ENCODE results near the gene NBAS.
"Not testable (repeated sequence)": the region's sequence is repeated elsewhere in the genome, so short reads cannot be mapped to it uniquely, and the experiment has no call there.

Gene NBAS

GRCh38 chr2:15250946-15251345 lies 310.2 kb downstream of the NBAS start:
- DNase-seq, result not testable (repeated sequence)

- no peak for DNase-seq
Measured at GRCh38 chr2:15246870-15247269, 314.3 kb downstream of the NBAS start.

GRCh38 chr2:15243762-15244161 lies 317.4 kb downstream of the NBAS start:
- no peak for DNase-seq

GRCh38 chr2:15242936-15243461 lies 318.1 kb downstream of the NBAS start:
- no peak for DNase-seq

GRCh38 chr2:15241929-15242328 lies 319.2 kb downstream of the NBAS start:
- DNase-seq, result no peak

- DNase-seq, result no peak
Measured at GRCh38 chr2:15241201-15241600, 319.9 kb downstream of the NBAS start.

DNA sequence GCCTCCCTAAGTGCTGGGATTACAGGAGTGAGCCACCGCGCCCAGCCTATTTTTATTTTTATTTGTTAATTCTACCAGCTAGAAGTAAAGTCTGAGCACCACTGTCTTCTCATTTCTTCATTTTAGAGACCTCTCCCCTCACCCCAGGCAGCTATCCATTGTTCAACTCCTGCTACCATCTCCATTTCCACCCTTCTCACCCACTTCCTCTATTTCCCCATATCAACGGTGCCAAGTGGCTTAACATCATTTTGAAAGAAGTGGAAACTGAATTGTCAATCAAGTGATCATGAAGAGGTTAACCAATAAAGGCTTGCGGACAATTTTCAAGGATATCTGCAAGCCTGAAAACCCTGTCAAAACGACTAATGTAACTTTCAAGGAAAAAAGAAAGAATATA lies 323.1 kb downstream of the NBAS start:
- no peak for DNase-seq

- DNase-seq, result no peak
Measured at GRCh38 chr2:15230599-15231192, 330.4 kb downstream of the NBAS start.

- no peak for DNase-seq
Measured at GRCh38 chr2:15226661-15227060, 334.5 kb downstream of the NBAS start.

- no peak for DNase-seq
Measured at GRCh38 chr2:15225131-15225530, 336.0 kb downstream of the NBAS start.

DNA sequence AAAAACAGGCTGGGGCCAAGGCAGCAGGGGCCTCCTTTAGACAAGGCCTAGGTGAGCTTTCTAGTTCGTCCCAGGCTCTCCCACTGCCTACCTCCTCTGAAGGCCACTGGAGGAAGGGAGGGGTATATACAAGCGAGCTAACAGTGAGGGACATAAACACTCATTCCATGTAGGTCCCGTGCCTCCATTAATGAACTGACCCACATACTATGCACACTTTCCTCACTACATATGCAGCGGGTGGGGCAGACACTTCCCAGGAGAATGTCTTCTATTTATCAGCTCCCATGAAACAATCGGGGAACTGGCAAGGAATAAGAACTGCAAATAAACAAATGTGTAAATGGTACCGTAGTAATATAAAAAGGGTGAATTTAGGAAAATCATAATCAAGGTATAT lies 336.5 kb downstream of the NBAS start:
- DNase-seq, result no peak

DNA sequence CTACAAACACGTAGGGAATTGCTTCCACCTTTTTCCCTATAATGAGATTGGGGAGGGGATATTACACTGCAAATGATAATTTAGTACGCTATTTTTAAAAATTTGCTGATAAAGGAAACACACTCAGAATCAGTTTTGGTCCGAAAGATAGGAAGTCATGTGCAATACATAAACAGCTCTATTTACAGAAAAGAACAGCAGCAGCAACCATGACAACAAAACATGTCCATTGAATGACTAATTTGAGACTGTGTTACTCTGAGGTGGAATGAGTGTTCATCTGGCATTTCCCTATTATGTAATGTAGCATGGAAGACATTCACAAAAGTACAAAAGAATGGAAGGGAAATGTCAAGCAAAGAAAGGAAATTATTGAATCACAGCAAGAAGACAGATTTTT lies 337.2 kb downstream of the NBAS start:
- no peak for DNase-seq

DNA sequence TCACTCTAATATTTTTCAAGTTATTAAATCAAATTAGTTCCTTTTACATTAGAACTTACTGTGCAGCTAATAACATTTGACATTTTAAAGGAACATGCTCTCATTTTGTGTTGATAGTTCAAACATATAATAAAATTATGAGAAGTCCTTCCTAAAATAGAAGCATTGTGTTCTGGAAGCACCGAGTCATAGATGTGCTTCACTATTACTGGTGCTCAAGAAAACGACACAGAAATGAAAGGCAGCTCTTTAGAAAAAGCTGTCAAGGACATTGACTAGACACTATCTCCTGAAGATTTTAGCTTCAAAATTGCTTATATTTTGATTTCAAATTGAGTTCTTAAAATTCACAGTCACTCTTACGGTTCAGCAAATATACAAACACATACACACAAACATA lies 338.3 kb downstream of the NBAS start:
- DNase-seq, result no peak

DNA sequence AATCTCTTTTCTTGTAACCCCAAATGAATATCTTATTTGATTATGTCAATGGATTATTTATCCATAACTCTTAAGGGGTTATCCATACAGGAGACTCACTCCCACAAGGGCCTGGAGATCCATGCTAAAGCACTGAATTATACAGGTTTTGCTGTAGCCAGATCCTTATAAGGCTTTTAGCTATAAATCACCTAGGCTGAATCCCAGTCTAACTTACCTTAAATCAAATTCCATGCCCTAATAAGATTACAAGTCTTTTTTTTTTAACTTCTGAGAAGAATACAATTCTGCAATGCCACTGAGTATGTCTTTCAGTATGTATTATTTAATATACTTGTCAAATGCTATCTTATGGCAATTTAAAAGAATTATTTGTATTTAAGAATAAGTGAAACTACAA lies 340.5 kb downstream of the NBAS start:
- DNase-seq, result no peak

DNA sequence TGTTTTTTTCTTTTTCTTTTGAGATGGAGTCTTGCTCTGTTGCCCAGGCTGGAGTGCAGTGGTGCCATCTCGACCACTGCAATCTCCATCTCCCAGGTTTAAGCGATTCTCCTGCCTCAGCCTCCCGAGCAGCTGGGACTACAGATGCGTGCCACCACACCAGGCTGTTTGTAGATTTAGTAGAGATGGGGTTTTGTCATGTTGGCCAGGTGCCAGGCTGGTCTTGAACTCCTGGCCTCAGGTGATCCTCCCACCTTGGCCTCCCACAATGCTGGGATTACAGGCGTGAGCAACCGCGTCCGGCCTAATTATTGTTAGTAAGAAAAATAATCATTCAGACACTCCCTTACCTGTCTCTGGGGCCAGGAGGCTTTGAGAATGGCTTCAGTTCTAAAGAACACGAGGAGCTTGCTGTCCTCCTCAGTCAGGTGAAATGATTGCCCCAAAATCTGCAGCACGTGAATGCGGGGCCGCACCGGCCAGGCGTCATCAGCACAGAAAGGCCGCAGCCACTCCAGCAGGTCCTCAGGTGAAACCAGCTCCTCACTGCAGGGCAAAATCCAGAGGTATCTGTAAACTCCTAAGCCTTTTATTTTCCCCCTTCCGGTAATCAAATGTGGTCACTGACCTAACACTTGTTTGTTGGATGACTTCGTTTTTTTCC lies 342.6 kb downstream of the NBAS start:
- DNase-seq, result no peak

DNA sequence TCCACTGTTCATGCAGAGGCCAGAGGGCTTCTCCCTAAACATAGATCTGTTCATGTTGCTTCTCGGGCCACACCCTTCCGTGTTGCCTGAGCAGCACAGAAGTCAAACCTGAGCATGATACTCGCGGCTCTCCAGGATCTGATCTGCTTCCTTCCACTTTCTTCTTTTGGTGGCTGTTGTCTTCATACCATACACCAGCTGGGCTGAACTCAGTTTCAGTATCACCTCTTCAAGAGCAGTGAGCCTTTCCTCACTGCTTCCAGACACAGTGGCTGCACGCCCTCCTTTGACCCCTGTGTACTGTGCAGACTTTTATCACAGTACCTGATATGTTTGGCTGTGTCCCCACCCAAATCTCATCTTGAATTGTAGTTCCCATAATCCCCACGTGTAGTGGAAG lies 348.9 kb downstream of the NBAS start:
- DNase-seq, result no peak

DNA sequence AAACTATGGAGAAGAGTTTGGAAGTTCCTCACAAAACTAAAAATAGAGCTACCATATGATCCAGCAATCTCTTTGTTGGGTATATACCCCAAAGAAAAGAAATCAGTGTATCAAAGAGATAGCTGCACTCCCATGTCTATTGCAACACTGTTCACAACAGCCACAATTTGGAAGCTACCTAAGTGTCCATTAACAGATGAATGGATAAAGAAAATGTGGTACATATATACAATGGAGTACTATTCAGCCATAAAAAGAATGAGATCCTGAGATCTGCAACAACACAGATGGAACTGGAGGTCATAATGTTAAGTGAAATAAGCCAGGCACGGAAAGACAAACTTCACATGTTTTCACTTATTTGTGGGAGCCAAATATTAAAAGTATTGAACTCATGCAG lies 350.6 kb downstream of the NBAS start:
- not testable (repeated sequence) for DNase-seq

DNA sequence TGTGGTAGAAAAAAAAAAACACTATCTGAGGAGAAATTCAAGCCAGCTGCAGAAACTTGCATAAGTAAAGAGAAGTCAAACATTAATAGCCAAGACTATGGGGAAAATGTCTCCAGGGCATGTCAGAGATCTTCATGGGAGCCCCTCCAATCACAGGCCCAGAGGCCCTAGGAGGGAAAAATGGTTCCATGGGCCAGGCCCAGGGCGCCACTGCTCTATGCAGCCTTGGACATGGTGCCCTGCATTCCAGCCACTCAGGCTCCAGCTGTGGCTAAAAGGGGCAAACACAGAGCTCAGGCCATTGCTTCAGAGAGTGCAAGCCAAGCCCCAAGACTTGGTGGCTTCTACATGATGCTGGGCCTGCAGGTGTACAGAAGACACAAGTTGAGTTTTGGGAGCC lies 354.7 kb downstream of the NBAS start:
- no peak for DNase-seq

DNA sequence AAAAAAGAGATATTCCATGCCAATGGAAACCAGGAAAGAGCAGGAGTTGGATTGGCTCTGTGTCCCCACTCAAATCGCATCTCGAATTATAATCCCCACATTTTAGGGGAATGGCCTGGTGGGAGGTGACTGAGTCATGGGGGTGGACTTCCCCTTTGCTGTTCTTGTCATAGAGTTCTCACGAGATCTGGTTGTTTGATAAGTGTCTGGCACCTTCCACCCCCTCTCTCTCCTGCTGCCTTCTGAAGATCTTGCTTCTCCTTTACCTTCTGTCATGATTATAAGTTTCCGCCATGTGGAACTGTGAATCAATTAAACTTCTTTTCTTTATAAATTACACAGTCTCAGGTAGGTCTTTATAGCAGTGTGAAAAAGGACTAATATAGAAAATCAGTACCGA lies 355.6 kb downstream of the NBAS start:
- no peak for DNase-seq

- DNase-seq, result no peak
Measured at GRCh38 chr2:15201009-15201408, 360.1 kb downstream of the NBAS start.

DNA sequence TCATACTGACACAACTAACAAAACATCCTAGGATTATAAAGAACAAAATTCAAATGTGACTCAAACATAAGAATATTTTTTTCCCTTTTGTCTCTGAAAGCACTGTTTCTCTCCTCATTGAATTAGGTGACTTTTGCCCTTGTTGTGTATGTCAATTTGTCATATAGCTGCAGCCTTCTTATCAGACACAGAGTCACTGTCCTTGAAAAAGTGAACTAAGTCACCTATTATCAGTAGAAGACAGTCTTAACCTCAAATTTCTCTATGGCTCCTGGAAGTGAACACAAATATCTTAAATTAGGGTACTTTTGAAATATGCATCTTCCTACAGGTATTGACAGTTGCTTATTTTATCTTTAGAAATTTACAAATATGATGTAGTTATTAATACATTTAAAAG lies 360.6 kb downstream of the NBAS start:
- no peak for DNase-seq

- DNase-seq, result no peak
Measured at GRCh38 chr2:15198051-15198450, 363.1 kb downstream of the NBAS start.

DNA sequence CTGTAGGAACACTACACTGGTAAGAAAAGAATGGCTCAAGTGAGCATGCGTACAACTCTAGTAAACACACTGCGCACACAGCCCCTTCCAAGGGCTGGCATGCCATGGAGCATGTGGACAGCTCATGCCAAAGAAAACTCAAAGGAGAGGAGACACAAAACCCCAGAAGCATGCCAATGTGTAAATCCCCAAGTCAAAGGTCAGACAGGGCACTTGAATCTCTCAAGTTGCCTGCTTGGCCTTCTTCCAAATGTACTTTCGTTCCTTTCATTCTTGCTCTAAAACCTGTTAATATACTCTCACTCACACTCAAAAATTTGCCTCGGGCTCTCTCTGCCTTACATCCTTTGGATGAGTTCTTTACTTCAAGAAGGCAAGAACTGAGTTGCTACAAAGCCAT lies 365.3 kb downstream of the NBAS start:
- DNase-seq, result no peak

GRCh38 chr2:15191789-15192188 lies 369.3 kb downstream of the NBAS start:
- DNase-seq, result no peak

GRCh38 chr2:15189216-15189615 lies 371.9 kb downstream of the NBAS start:
- no peak for DNase-seq

All from CD4-positive, alpha-beta T cell treated with Interleukin-12 subunit alpha and Interleukin-12 subunit beta, for 1 hour (primary cell).